CD4-positive, alpha-beta memory T cell (primary cell): ENCODE data around the gene ANKRD18B. TPM values are rescaled to one million over a fixed set of nuclear protein-coding genes. Genes with fewer than 3 reads are reported as not detected.
"Not testable (repeated sequence)": the region's sequence is repeated elsewhere in the genome, so short reads cannot be mapped to it uniquely, and the experiment has no call there.

Experiments used
- CTCF ChIA-PET: fragments of 350-600 bp; sonication (Branson Sonifier 250); formaldehyde crosslinking; loops from one replicate; lab custom pipeline; 2021; ENCODE audit warnings: inconsistent platforms; ENCODE audit not compliant: partially characterized antibody; lab: Charles Lee
- POLR2A ChIA-PET: fragments of 350-600 bp; sonication (Branson Sonifier 250); formaldehyde crosslinking; loops from one replicate; lab custom pipeline; 2021; ENCODE audit not compliant: partially characterized antibody; lab: Charles Lee
- DNase-seq, 5 donors: peaks; one replicate each; pipeline versions ENCODE4 v3.0.0 to v3.0.0-alpha.2; 2020 to 2022; ENCODE audit warnings: mixed read lengths in 1 of 5
- H3K27ac ChIP-seq: one replicate; pipeline ENCODE4 v1.7.0; 2013; ENCODE audit warnings: low read depth, low read length
- H3K27me3 ChIP-seq: 2 replicates; pipeline ENCODE4 v1.7.0; 2013; ENCODE audit warnings: mild to moderate bottlenecking, low read length, moderate library complexity; ENCODE audit not compliant: insufficient read depth
- H3K36me3 ChIP-seq: 2 replicates; pipeline ENCODE4 v1.7.0; 2013; ENCODE audit warnings: mild to moderate bottlenecking, low read length, moderate library complexity; ENCODE audit not compliant: insufficient read depth
- H3K4me1 ChIP-seq: 2 replicates; pipeline ENCODE4 v1.7.0; 2013; ENCODE audit warnings: mild to moderate bottlenecking, low read length, moderate library complexity; ENCODE audit not compliant: insufficient read depth
- H3K4me3 ChIP-seq, 2 donors: one replicate each; pipeline ENCODE4 v1.7.0; 2013; ENCODE audit warnings: low read length in 2 of 2, mild to moderate bottlenecking in 1 of 2
- H3K9me3 ChIP-seq, 2 donors: one replicate each; pipeline ENCODE4 v1.7.0; 2013; ENCODE audit warnings: low read length in 2 of 2, control low read depth in 1 of 2; ENCODE audit not compliant: control insufficient read depth in 1 of 2
- H3K27ac Mint-ChIP-seq, 7 donors: one replicate each; pipeline ENCODE4 v1.8.0; 2020 to 2021; ENCODE audit warnings: mixed read lengths in 7 of 7, mild to moderate bottlenecking in 6 of 7, inconsistent platforms in 3 of 7, moderate library complexity in 3 of 7
- H3K27me3 Mint-ChIP-seq, 2 donors: one replicate each; pipeline ENCODE4 v1.8.0; 2020 to 2021; ENCODE audit warnings: mixed read lengths in 2 of 2
- H3K36me3 Mint-ChIP-seq, 2 donors: one replicate each; pipeline ENCODE4 v1.8.0; 2020 to 2021; ENCODE audit warnings: mixed read lengths in 2 of 2, inconsistent platforms in 1 of 2, mild to moderate bottlenecking in 1 of 2
- H3K4me1 Mint-ChIP-seq, 4 donors: one replicate each; pipeline ENCODE4 v1.8.0; 2020 to 2021; ENCODE audit warnings: mixed read lengths in 4 of 4, mild to moderate bottlenecking in 1 of 4
- H3K4me3 Mint-ChIP-seq, 8 donors: one replicate each; pipeline ENCODE4 v1.8.0; 2020 to 2021; ENCODE audit warnings: mixed read lengths in 8 of 8, mild to moderate bottlenecking in 7 of 8, moderate library complexity in 6 of 8, inconsistent platforms in 3 of 8
- H3K9me3 Mint-ChIP-seq, 8 donors: one replicate each; pipeline ENCODE4 v1.8.0; 2020 to 2021; ENCODE audit warnings: mixed read lengths in 8 of 8, mild to moderate bottlenecking in 5 of 8, inconsistent platforms in 3 of 8, moderate library complexity in 1 of 8
- intact Hi-C: fragments of 100-400 bp; cut with micrococcal nuclease; formaldehyde crosslinking; loops from one replicate; pipeline ENCODE4 v1.15.1; 2023
- polyA plus RNA-seq, 2 donors: library from polyadenylated mRNA; unstranded; fragments of 300-500 nt; fragmentation: Illumina TruSeq; gene quantifications; one replicate each; pipeline ENCODE4 v1.2.3, GENCODE V29; 2021
- total RNA-seq, 2 experiments: library from RNA; stranded (reverse); gene quantifications; one replicate each; pipeline ENCODE4 v1.2.3, GENCODE V29; 2021

ANKRD18B gene
- total and polyA plus RNA-seq, 4 experiments from 2014 or later = 1.2 to 1.9 TPM; not detected in 2

- H3K36me3 Mint-ChIP-seq, intact Hi-C loops, H3K4me3 Mint-ChIP-seq, H3K9me3 Mint-ChIP-seq, POLR2A ChIA-PET, DNase-seq, CTCF ChIA-PET, H3K9me3 ChIP-seq, H3K27me3 ChIP-seq, H3K27ac ChIP-seq, H3K36me3 ChIP-seq, H3K27ac Mint-ChIP-seq, H3K4me1 Mint-ChIP-seq, H3K4me3 ChIP-seq, H3K4me1 ChIP-seq: not testable (repeated sequence)
- H3K27me3 Mint-ChIP-seq = peaks cover 2 to 14% of the 10 kb centered on the region in 2 donors
Measured at GRCh38 chr9:33588876-33589275, 64.8 kb downstream of the ANKRD18B start.

DNA sequence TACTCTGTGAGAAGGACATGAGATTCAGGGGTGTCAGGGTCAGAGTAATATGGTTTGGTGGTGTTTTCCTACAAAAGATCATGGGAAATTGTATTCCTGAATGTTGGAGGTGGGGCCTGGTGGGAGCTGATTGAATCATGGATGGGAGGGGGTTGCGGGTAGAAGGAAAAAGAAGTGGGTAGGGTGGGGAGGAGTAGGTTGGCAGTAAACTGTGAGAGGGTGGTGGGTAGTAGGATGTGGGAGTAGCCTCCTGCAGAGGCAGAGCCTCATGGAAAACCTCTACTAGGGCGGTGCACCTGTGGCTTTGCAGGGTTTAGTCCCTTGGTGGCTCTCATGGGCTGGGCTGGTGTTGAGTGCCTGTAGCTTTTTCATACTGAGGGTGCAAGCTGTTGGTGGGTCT lies 66.8 kb downstream of the ANKRD18B start:
- H3K27ac Mint-ChIP-seq = peak overlapping the region in 1 of 7 donors; percentile 23
- H3K9me3 ChIP-seq, CTCF ChIA-PET, H3K4me3 ChIP-seq, H3K27me3 Mint-ChIP-seq, DNase-seq, H3K27me3 ChIP-seq, H3K4me1 ChIP-seq, H3K27ac ChIP-seq, H3K4me3 Mint-ChIP-seq, intact Hi-C loops, H3K4me1 Mint-ChIP-seq, H3K36me3 Mint-ChIP-seq, H3K36me3 ChIP-seq, POLR2A ChIA-PET, H3K9me3 Mint-ChIP-seq: not testable (repeated sequence)

DNA sequence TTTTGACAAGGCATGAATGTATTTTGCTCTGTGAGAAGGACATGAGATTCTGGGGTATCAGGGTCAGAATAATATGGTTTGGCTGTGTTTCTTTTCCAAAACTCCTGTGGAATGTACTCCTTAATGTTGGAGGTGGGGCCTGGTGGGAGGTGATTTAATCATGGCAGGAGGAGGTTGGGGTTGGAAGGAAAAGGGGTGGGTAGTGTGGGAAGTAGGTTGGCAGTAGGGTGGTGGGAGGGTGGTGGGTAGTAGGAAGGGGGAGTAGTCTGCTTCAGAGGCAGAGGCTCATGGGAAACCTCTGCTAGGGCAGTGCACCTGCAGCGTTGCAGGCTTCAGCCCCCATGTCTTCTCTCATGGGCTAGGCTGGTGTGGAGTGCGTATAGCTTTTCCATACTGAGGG lies 72.9 kb downstream of the ANKRD18B start:
- DNase-seq, intact Hi-C loops, CTCF ChIA-PET, H3K9me3 ChIP-seq, H3K4me1 ChIP-seq, H3K4me3 ChIP-seq, H3K27me3 Mint-ChIP-seq, H3K9me3 Mint-ChIP-seq, H3K27me3 ChIP-seq, POLR2A ChIA-PET, H3K36me3 ChIP-seq, H3K36me3 Mint-ChIP-seq, H3K27ac Mint-ChIP-seq, H3K4me3 Mint-ChIP-seq, H3K27ac ChIP-seq: not testable (repeated sequence)
- peaks cover 4 to 11% (median 5%) of the 10 kb centered on the region in 4 donors for H3K4me1 Mint-ChIP-seq

GRCh38 chr9:33597386-33597785 lies 73.3 kb downstream of the ANKRD18B start:
- H3K9me3 Mint-ChIP-seq, H3K36me3 Mint-ChIP-seq, H3K36me3 ChIP-seq, intact Hi-C loops, POLR2A ChIA-PET, H3K27me3 ChIP-seq, CTCF ChIA-PET, H3K4me3 ChIP-seq, H3K27me3 Mint-ChIP-seq, H3K27ac ChIP-seq, H3K9me3 ChIP-seq, H3K4me1 ChIP-seq: not testable (repeated sequence)
- peak overlapping the region; percentile 67 to 95 (median 89) for H3K27ac Mint-ChIP-seq
- DNase-seq = peak in 2 of 5 donors; percentile 3 to 17
- peak overlapping the region in 6 of 8 donors; percentile 53 to 85 (median 70) for H3K4me3 Mint-ChIP-seq
- peaks cover 4 to 11% (median 5%) of the 10 kb centered on the region in 4 donors for H3K4me1 Mint-ChIP-seq

DNA sequence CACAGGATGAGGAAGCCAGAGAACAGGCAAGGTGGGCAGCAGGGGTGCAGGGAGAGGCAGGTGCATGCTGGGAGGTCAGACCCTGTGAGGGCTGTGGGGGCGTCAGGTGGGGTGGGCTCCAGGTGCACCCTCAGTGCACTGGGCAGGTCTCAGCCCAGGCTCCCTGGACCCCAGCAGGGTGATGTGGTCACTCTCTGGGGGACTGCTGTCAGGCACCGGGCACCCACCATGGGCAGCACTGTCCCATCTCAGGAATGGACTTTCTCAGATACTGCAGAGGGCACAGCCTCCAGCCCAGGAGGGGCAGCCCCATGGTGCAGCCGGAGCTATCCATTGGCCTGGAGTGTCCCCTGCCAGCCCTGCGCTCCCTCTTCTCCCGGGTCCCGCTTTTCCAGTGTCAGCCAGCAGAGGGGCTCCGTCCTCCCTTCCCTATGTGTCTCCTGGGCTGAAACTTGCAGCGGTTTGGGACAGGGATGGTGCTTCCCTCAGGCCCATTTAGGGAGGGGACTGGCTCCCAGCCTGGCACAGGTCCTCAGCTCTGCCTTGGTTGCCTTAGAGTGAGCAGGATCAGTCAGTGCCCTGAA lies 74.8 kb downstream of the ANKRD18B start:
- H3K36me3 Mint-ChIP-seq, H3K4me3 ChIP-seq, CTCF ChIA-PET, H3K27ac ChIP-seq, H3K27me3 ChIP-seq, H3K36me3 ChIP-seq, H3K27ac Mint-ChIP-seq, H3K4me3 Mint-ChIP-seq, POLR2A ChIA-PET, H3K9me3 ChIP-seq, intact Hi-C loops, H3K4me1 ChIP-seq, DNase-seq, H3K27me3 Mint-ChIP-seq, H3K9me3 Mint-ChIP-seq: not testable (repeated sequence)
- H3K4me1 Mint-ChIP-seq = peaks cover 4 to 11% (median 5%) of the 10 kb centered on the region in 4 donors

- H3K27me3 Mint-ChIP-seq, intact Hi-C loops: not testable (repeated sequence)
Measured at GRCh38 chr9:33600911-33601310, 76.9 kb downstream of the ANKRD18B start.

GRCh38 chr9:33604249-33604648 lies 80.2 kb downstream of the ANKRD18B start:
- H3K36me3 Mint-ChIP-seq, H3K36me3 ChIP-seq, H3K4me1 ChIP-seq, POLR2A ChIA-PET, H3K9me3 Mint-ChIP-seq, H3K27me3 ChIP-seq, H3K4me1 Mint-ChIP-seq, intact Hi-C loops, H3K4me3 ChIP-seq, DNase-seq, H3K27ac ChIP-seq, H3K9me3 ChIP-seq, H3K4me3 Mint-ChIP-seq, H3K27ac Mint-ChIP-seq: not testable (repeated sequence)
- peaks cover 7 to 14% of the 10 kb centered on the region in 2 donors for H3K27me3 Mint-ChIP-seq
- CTCF ChIA-PET = interaction anchor here (2.5 kb wide), 1 partner anchor 19 kb away, joined by 10 read pairs; no protein-coding TSS in a partner anchor

More at GRCh38 chr9:33600911-33601310, 76.9 kb downstream of the ANKRD18B start:
- peaks cover 4 to 11% (median 6%) of the 10 kb centered on the region in 4 donors for H3K4me1 Mint-ChIP-seq
- H3K36me3 Mint-ChIP-seq, CTCF ChIA-PET, H3K9me3 ChIP-seq, H3K9me3 Mint-ChIP-seq, DNase-seq, H3K27me3 ChIP-seq, POLR2A ChIA-PET, H3K27ac ChIP-seq, H3K4me3 ChIP-seq, H3K27ac Mint-ChIP-seq, H3K4me3 Mint-ChIP-seq, H3K36me3 ChIP-seq, H3K4me1 ChIP-seq: not testable (repeated sequence)
